GM23338 (cell line): ENCODE measurements around the gene AP4S1. TPM values are rescaled to one million over a fixed set of nuclear protein-coding genes. Genes with fewer than 3 reads are reported as not detected.

Experiments
- ATAC-seq: fragments of 200-7000 bp; cut with Tn5 transposase; 3 replicates; pipeline ENCODE4 v1.9.1; 2020
- DNase-seq: peaks from one replicate; pipeline ENCODE4 v3.0.0-alpha.2; 2015; ENCODE audit warnings: low spot score
- H2AFZ ChIP-seq: fragments of 200-600 bp; sonication (generic); 2 replicates; pipeline ENCODE4 v1.8.0; 2016; ENCODE audit warnings: antibody characterized with exemption, mild to moderate bottlenecking, moderate library complexity
- H3F3A ChIP-seq: fragments of 200-600 bp; sonication (generic); replicated peaks from 2 replicates; pipeline ENCODE4 v1.8.0; 2017; ENCODE audit warnings: antibody characterized with exemption, mixed run types, low read depth
- H3K27ac ChIP-seq: fragments of 200-600 bp; sonication (generic); 2 replicates; pipeline ENCODE4 v1.6.1; 2016; ENCODE audit warnings: low read depth
- H3K27me3 ChIP-seq: fragments of 200-600 bp; sonication (generic); 2 replicates; pipeline ENCODE4 v1.8.0; 2016; ENCODE audit warnings: mild to moderate bottlenecking, mixed run types, moderate library complexity; ENCODE audit not compliant: insufficient read depth
- H3K36me3 ChIP-seq: fragments of 200-600 bp; sonication (generic); 2 replicates; pipeline ENCODE4 v1.8.0; 2016; ENCODE audit warnings: mild to moderate bottlenecking; ENCODE audit not compliant: insufficient read depth
- H3K4me1 ChIP-seq: fragments of 200-600 bp; sonication (generic); 2 replicates; pipeline ENCODE4 v1.8.0; 2016; ENCODE audit warnings: mild to moderate bottlenecking, moderate library complexity; ENCODE audit not compliant: insufficient read depth
- H3K4me2 ChIP-seq: fragments of 200-600 bp; sonication (generic); 2 replicates; pipeline ENCODE4 v1.7.1; 2017; ENCODE audit warnings: mixed run types
- H3K4me3 ChIP-seq: fragments of 200-600 bp; sonication (generic); 2 replicates; pipeline ENCODE4 v1.6.1; 2016; ENCODE audit warnings: mixed run types
- H3K79me2 ChIP-seq: fragments of 200-600 bp; sonication (generic); replicated peaks from 2 replicates; pipeline ENCODE4 v1.8.0; 2017; ENCODE audit warnings: mild to moderate bottlenecking; ENCODE audit not compliant: insufficient read depth
- H3K9me2 ChIP-seq: fragments of 200-600 bp; sonication (generic); 2 replicates; pipeline ENCODE4 v1.8.0; 2017; ENCODE audit not compliant: insufficient read depth
- H4K20me1 ChIP-seq: fragments of 200-600 bp; sonication (generic); replicated peaks from 2 replicates; pipeline ENCODE4 v1.8.0; 2017; ENCODE audit warnings: mild to moderate bottlenecking; ENCODE audit not compliant: insufficient read depth
- H3K27ac Mint-ChIP-seq: 2 replicates; pipeline ENCODE4 v1.8.0; 2020; ENCODE audit warnings: inconsistent platforms, mild to moderate bottlenecking, moderate library complexity, mixed read lengths
- H3K27me3 Mint-ChIP-seq: 3 replicates; pipeline ENCODE4 v1.8.0; 2022; ENCODE audit warnings: low read depth, mild to moderate bottlenecking, moderate library complexity, mixed read lengths, inconsistent platforms; ENCODE audit not compliant: insufficient read depth, poor library complexity
- H3K36me3 Mint-ChIP-seq: 3 replicates; pipeline ENCODE4 v1.8.0; 2021; ENCODE audit warnings: low read depth, mild to moderate bottlenecking, inconsistent platforms, moderate library complexity, mixed read lengths
- H3K4me1 Mint-ChIP-seq: 3 replicates; pipeline ENCODE4 v1.8.0; 2020; ENCODE audit warnings: mild to moderate bottlenecking, inconsistent platforms, mixed read lengths
- H3K4me3 Mint-ChIP-seq: 3 replicates; pipeline ENCODE4 v1.8.0; 2021; ENCODE audit warnings: moderate library complexity, mild to moderate bottlenecking, inconsistent platforms, mixed read lengths
- H3K9me3 Mint-ChIP-seq: 3 replicates; pipeline ENCODE4 v1.8.0; 2020; ENCODE audit warnings: moderate library complexity, mild to moderate bottlenecking, inconsistent platforms, mixed read lengths
- ETS1 ChIP-seq: IDR thresholded peaks from 2 replicates; pipeline ENCODE4 v1.6.1; 2016; ENCODE audit warnings: antibody characterized with exemption
- POLR2AphosphoS5 ChIP-seq: IDR thresholded peaks from 2 replicates; pipeline ENCODE4 v1.6.1; 2016; ENCODE audit warnings: antibody characterized with exemption, low read depth
- ZNF462 ChIP-seq: fragments of 250-450 bp; sonication (Bioruptor Pico); IDR thresholded peaks from 2 replicates; pipeline ENCODE4 v1.5.0; 2020; ENCODE audit warnings: mild to moderate bottlenecking, moderate library complexity
- polyA plus RNA-seq: library from polyadenylated mRNA; unstranded; fragments of >200 nt; fragmentation: Nextera tagmentation; extraction: Ambion mirVana; gene quantifications from 2 replicates; pipeline ENCODE4 v1.2.1, GENCODE V29; 2016
- total RNA-seq: library from RNA; depleted of rRNA; stranded (reverse); fragments of >200 nt; shearing (Covaris generic); gene quantifications from 2 replicates; pipeline ENCODE4 v1.2.3, GENCODE V29; 2014

AP4S1 gene
- total and polyA plus RNA-seq, 2 experiments from 2014 or later = 13.4 to 15.7 TPM

- no peak for TF ChIP-seq ZNF462
- TF ChIP-seq POLR2AphosphoS5 = no peak
- no peak for TF ChIP-seq ETS1
Measured at GRCh38 chr14:31010935-31011334, 14.5 kb upstream of the AP4S1 start (continued).

GRCh38 chr14:31013841-31014240, 11.6 kb upstream of the AP4S1 start:
- H3K4me3 ChIP-seq = no peak overlapping the region
- no peaks in the 10 kb centered on the region for H3K9me2 ChIP-seq
- no peaks in the 10 kb centered on the region for H3K27me3 ChIP-seq
- H3K79me2 ChIP-seq = peaks cover 100% of the 10 kb centered on the region
- H4K20me1 ChIP-seq = peaks cover 55% of the 10 kb centered on the region
- TF ChIP-seq POLR2AphosphoS5 = no peak
- peaks cover 2% of the 10 kb centered on the region for H3K27me3 Mint-ChIP-seq
- H3K36me3 ChIP-seq = no peaks in the 10 kb centered on the region
- H3K4me2 ChIP-seq = no peak overlapping the region
- no peak for ATAC-seq
- peaks cover 3% of the 10 kb centered on the region; the same call in 2 of the 3 replicates for H3K4me1 Mint-ChIP-seq
- no peaks in the 10 kb centered on the region for H3K4me1 ChIP-seq
- no peak overlapping the region for H3K27ac ChIP-seq
- H3K4me3 Mint-ChIP-seq = no peak overlapping the region
- no peaks in the 10 kb centered on the region for H3K9me3 Mint-ChIP-seq
- no peak overlapping the region for H2AFZ ChIP-seq
- no peaks in the 10 kb centered on the region for H3F3A ChIP-seq
- H3K27ac Mint-ChIP-seq = no peak overlapping the region
- no peak for DNase-seq
- peaks cover 26% of the 10 kb centered on the region; the same call in 2 of the 3 replicates for H3K36me3 Mint-ChIP-seq
